ENCODE measurements around the gene C1QTNF7. TPM values are rescaled to one million over a fixed set of nuclear protein-coding genes. Genes with fewer than 3 reads are reported as not detected.

Gene C1QTNF7
- total RNA-seq, 1 experiment from 2014 or later: not detected

GRCh38 chr4:15402146-15402545, 25.7 kb upstream of the C1QTNF7 start:
- TF ChIP-seq POLR2AphosphoS5 (IDR thresholded peaks at IDR 0.05; ENCODE audit: low read depth, low read length) (no peak), SIN3A (IDR thresholded peaks at IDR 0.05; ENCODE audit: borderline replicate concordance, insufficient read depth, low read depth, low read length) (no peak), CTCF (IDR thresholded peaks at IDR 0.05) (no peak), REST (IDR thresholded peaks at IDR 0.05; ENCODE audit: insufficient read depth in 1 of 2, low read depth in 2 of 2, low read length in 1 of 2) (no peak), TCF7L2 (IDR thresholded peaks at IDR 0.05; ENCODE audit: low read depth, low read length) (no peak)
- Histone ChIP-seq H3K27ac (ENCODE audit: low read length) (no peak overlapping the region), H3K4me3 (ENCODE audit: low read depth in 2 of 2, low read length in 2 of 2) (no peak overlapping the region), H3K9me3 (ENCODE audit: control insufficient read depth, insufficient read depth, low read depth, low read length) (no peaks in the 10 kb centered on the region), H3K36me3 (ENCODE audit: control insufficient read depth, insufficient read depth, low read length) (no peaks in the 10 kb centered on the region), H3K27me3 (ENCODE audit: control insufficient read depth, insufficient read depth, low read length) (no peaks in the 10 kb centered on the region), H3K4me1 (ENCODE audit: control insufficient read depth, insufficient read depth, low read length) (no peaks in the 10 kb centered on the region)
- CTCF ChIA-PET: no interaction called here
- ATAC-seq (no peak), DNase-seq (ENCODE audit: low read depth, low spot score) (no peak)
- in situ Hi-C loops (cut with HindIII; ENCODE audit: low pct_unique_long_range_greater_than_20kb, low sequenced_read_pairs) (no loop called here), intact Hi-C loops (cut with micrococcal nuclease; ENCODE audit: unreplicated experiment) (no loop called here)
- POLR2A ChIA-PET: no interaction called here
- no TSS peak for BruUV-seq (replicated peaks)

- Histone ChIP-seq H3K4me3 (ENCODE audit: low read depth in 2 of 2, low read length in 2 of 2) (no peak overlapping the region), H3K4me1 (ENCODE audit: control insufficient read depth, insufficient read depth, low read length) (no peaks in the 10 kb centered on the region), H3K9me3 (ENCODE audit: control insufficient read depth, insufficient read depth, low read depth, low read length) (no peaks in the 10 kb centered on the region), H3K36me3 (ENCODE audit: control insufficient read depth, insufficient read depth, low read length) (no peaks in the 10 kb centered on the region), H3K27me3 (ENCODE audit: control insufficient read depth, insufficient read depth, low read length) (no peaks in the 10 kb centered on the region), H3K27ac (ENCODE audit: low read length) (no peak overlapping the region)
- ChIA-PET CTCF (no interaction called here), POLR2A (no interaction called here)
- TF ChIP-seq SIN3A (IDR thresholded peaks at IDR 0.05; ENCODE audit: borderline replicate concordance, insufficient read depth, low read depth, low read length) (no peak), TCF7L2 (IDR thresholded peaks at IDR 0.05; ENCODE audit: low read depth, low read length) (no peak), CTCF (IDR thresholded peaks at IDR 0.05) (no peak), POLR2AphosphoS5 (IDR thresholded peaks at IDR 0.05; ENCODE audit: low read depth, low read length) (no peak), REST (IDR thresholded peaks at IDR 0.05; ENCODE audit: insufficient read depth in 1 of 2, low read depth in 2 of 2, low read length in 1 of 2) (no peak)
- in situ Hi-C loops (cut with HindIII; ENCODE audit: low pct_unique_long_range_greater_than_20kb, low sequenced_read_pairs): no loop called here
- BruUV-seq (replicated peaks): no TSS peak
- DNase-seq (ENCODE audit: low read depth, low spot score) (no peak), ATAC-seq (no peak)
- intact Hi-C loops (cut with micrococcal nuclease; ENCODE audit: unreplicated experiment): no loop called here
Measured at GRCh38 chr4:15402974-15403373, 24.9 kb upstream of the C1QTNF7 start.
